ENCODE results near the gene ATP13A2.

DNA sequence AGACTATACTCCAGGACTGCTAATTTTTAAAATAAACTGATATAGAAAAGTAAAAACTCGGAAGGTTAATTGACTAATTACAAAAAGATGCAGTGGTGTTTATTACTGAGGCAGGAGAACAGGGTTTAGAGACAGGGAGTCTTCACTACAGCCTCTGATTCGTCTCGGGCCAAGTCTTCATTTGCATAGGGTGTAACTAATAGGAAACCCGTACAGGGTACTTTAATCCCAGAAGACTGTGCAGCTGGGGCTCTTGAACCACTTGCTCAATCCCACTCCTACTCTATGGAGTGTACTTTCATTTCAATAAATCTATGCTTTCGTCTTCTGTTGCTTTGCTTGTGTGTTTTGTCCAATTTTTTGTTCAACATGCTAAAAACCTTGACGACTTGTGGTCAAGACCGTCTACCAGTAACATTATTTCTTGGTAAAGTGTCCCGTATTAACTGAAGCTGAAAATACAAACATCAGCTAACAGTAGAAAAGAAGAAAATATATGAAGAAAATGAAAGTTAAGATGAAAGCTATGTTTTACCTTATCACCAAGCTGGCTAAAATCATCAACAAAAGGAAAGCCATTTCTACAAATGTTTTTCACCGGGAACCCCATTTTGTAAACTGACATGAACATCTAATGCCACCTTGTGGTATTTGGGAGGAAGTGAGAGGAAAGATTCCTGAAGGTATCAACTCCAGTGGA is 34.1 kb upstream of the ATP13A2 start:
- TF ChIP-seq EZH2 (IDR thresholded peaks at IDR 0.05; ENCODE audit: insufficient read depth, poor library complexity, severe bottlenecking) (no peak), EZH2phosphoT487 (IDR thresholded peaks at IDR 0.05; ENCODE audit: insufficient read depth, low read depth) (no peak)
